ENCODE data around the gene PROSER2. TPM values are rescaled to one million over a fixed set of nuclear protein-coding genes. Genes with fewer than 3 reads are reported as not detected.
"Not testable (repeated sequence)": the region's sequence is repeated elsewhere in the genome, so short reads cannot be mapped to it uniquely, and the experiment has no call there.

PROSER2 gene
- total and polyA plus RNA-seq, 10 donors, result 1.6 to 15.4 (median 6.1) TPM

- no peaks in the 10 kb centered on the region for H3K9me3 ChIP-seq
- DNase-seq, result peak; percentile 67
- H3K4me1 ChIP-seq, result peaks cover 0 to 5% (median 0%) of the 10 kb centered on the region in 6 donors
- 77 to 93% (median 89%) methylated on average over 13 of the region's 13 CpGs for WGBS, 5 donors
- TF ChIP-seq POLR2AphosphoS5 (IDR thresholded peaks at IDR 0.05), result no peak
- no peak for TF ChIP-seq POLR2A (IDR thresholded peaks at IDR 0.05)
- TF ChIP-seq, protein P1, sequence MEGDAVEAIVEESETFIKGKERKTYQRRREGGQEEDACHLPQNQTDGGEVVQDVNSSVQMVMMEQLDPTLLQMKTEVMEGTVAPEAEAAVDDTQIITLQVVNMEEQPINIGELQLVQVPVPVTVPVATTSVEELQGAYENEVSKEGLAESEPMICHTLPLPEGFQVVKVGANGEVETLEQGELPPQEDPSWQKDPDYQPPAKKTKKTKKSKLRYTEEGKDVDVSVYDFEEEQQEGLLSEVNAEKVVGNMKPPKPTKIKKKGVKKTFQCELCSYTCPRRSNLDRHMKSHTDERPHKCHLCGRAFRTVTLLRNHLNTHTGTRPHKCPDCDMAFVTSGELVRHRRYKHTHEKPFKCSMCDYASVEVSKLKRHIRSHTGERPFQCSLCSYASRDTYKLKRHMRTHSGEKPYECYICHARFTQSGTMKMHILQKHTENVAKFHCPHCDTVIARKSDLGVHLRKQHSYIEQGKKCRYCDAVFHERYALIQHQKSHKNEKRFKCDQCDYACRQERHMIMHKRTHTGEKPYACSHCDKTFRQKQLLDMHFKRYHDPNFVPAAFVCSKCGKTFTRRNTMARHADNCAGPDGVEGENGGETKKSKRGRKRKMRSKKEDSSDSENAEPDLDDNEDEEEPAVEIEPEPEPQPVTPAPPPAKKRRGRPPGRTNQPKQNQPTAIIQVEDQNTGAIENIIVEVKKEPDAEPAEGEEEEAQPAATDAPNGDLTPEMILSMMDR (IDR thresholded peaks at IDR 0.05 in 8 of 11, conservative IDR thresholded peaks at IDR 0.05 in 3 of 11), result no peak
- no peaks in the 10 kb centered on the region for H3K27me3 ChIP-seq (replicated peaks in 1 of 7)
- intact Hi-C loops (cut with DNase I; ENCODE audit: low total_unique reads), result no loop called here
- H3K4me3 ChIP-seq, result no peak overlapping the region
- H3K27ac ChIP-seq, result no peak overlapping the region
- H3K36me3 ChIP-seq, result no peaks in the 10 kb centered on the region
Measured at GRCh38 chr10:11885437-11886137, 62.4 kb downstream of the PROSER2 start.

GRCh38 chr10:11886138-11886474 lies 63.0 kb downstream of the PROSER2 start:
- intact Hi-C loops (cut with DNase I; ENCODE audit: low total_unique reads), result no loop called here
- 64 to 82% (median 69%) methylated on average over 6 of the region's 6 CpGs for WGBS, 5 donors
- TF ChIP-seq POLR2AphosphoS5 (IDR thresholded peaks at IDR 0.05), result no peak
- no peak for TF ChIP-seq POLR2A (IDR thresholded peaks at IDR 0.05)
- TF ChIP-seq, protein P1 (IDR thresholded peaks at IDR 0.05 in 8 of 11, conservative IDR thresholded peaks at IDR 0.05 in 3 of 11), result no peak
- no peaks in the 10 kb centered on the region for H3K36me3 ChIP-seq
- peaks cover 0 to 5% (median 0%) of the 10 kb centered on the region in 6 donors for H3K4me1 ChIP-seq
- H3K27me3 ChIP-seq (replicated peaks in 1 of 7), result no peaks in the 10 kb centered on the region
- DNase-seq, result no peak
- no peaks in the 10 kb centered on the region for H3K9me3 ChIP-seq
- no peak overlapping the region for H3K27ac ChIP-seq
- H3K4me3 ChIP-seq, result no peak overlapping the region

- H3K27me3 ChIP-seq (replicated peaks in 1 of 7), result no peaks in the 10 kb centered on the region
- peaks cover 0 to 5% (median 0%) of the 10 kb centered on the region in 6 donors for H3K4me1 ChIP-seq
- DNase-seq, result peak; percentile 54
- TF ChIP-seq POLR2A (IDR thresholded peaks at IDR 0.05) (no peak), POLR2AphosphoS5 (IDR thresholded peaks at IDR 0.05) (no peak)
- TF ChIP-seq, protein P1 (IDR thresholded peaks at IDR 0.05 in 8 of 11, conservative IDR thresholded peaks at IDR 0.05 in 3 of 11), result no peak
- no peak overlapping the region for H3K27ac ChIP-seq
- H3K9me3 ChIP-seq, result no peaks in the 10 kb centered on the region
- no peaks in the 10 kb centered on the region for H3K36me3 ChIP-seq
- intact Hi-C loops (cut with DNase I; ENCODE audit: low total_unique reads), result no loop called here
- H3K4me3 ChIP-seq, result no peak overlapping the region
- WGBS, 5 donors, result 50 to 94% (median 70%) methylated on average over 8 to 12 of the region's 12 CpGs
Measured at GRCh38 chr10:11886851-11887250, 63.7 kb downstream of the PROSER2 start.

- peak; percentile 59 for DNase-seq
- Histone ChIP-seq H3K4me1 (peaks cover 0 to 5% (median 0%) of the 10 kb centered on the region in 6 donors), H3K4me3 (no peak overlapping the region), H3K27me3 (replicated peaks in 1 of 7) (no peaks in the 10 kb centered on the region), H3K36me3 (no peaks in the 10 kb centered on the region), H3K9me3 (no peaks in the 10 kb centered on the region), H3K27ac (no peak overlapping the region)
- 86 to 92% (median 91%) methylated on average over 15 to 16 of the region's 16 CpGs for WGBS, 5 donors
- TF ChIP-seq POLR2A (IDR thresholded peaks at IDR 0.05), result no peak
- no peak for TF ChIP-seq POLR2AphosphoS5 (IDR thresholded peaks at IDR 0.05)
- TF ChIP-seq, protein P1 (IDR thresholded peaks at IDR 0.05 in 8 of 11, conservative IDR thresholded peaks at IDR 0.05 in 3 of 11), result no peak
- intact Hi-C loops (cut with DNase I; ENCODE audit: low total_unique reads), result no loop called here
Measured at GRCh38 chr10:11887381-11888227, 64.4 kb downstream of the PROSER2 start.

DNA sequence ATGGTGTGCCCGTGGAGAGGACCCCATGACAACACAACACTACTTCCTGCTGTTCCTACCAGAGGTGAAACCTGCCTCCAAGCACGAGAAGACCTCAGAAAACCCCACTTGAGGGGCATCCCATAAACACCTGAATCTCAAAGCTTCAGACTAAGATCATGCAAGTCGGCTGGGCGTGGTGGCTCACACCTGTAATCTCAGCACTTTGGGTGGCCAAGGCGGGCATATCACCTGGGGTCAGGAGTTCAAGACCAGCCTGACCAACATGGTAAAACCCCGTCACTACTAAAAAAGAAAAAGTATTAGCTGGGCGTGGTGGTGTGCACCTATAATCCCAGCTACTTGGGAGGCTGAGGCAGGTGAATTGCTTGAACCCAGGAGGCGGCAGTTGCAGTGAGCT lies 66.1 kb downstream of the PROSER2 start:
- H3K27me3 ChIP-seq (replicated peaks in 1 of 7); DNase-seq; H3K4me3 ChIP-seq; H3K36me3 ChIP-seq; H3K4me1 ChIP-seq; H3K9me3 ChIP-seq; H3K27ac ChIP-seq; intact Hi-C loops (cut with DNase I; ENCODE audit: low total_unique reads): not testable (repeated sequence)
- 77 to 82% (median 79%) methylated on average over 8 of the region's 8 CpGs for whole genome bisulfite sequencing, 5 donors

All from spleen (tissue), 11 donors.